Epithelial cell of proximal tubule (primary cell): ENCODE results near the gene INTS2. TPM values are rescaled to one million over a fixed set of nuclear protein-coding genes. Genes with fewer than 3 reads are reported as not detected.
"Not testable (repeated sequence)": the region's sequence is repeated elsewhere in the genome, so short reads cannot be mapped to it uniquely, and the experiment has no call there.

Source experiments
- DNase-seq: peaks from one replicate; pipeline ENCODE4 v3.0.0-alpha.2; 2011; ENCODE audit warnings: low read depth
- H3K4me3 ChIP-seq: 2 replicates; pipeline ENCODE4 v1.5.1; 2011; ENCODE audit warnings: low read depth, mild to moderate bottlenecking, low read length
- total RNA-seq: library from RNA; depleted of rRNA; stranded (reverse); fragments of >200 nt; gene quantifications from 2 replicates; pipeline ENCODE4 v1.2.3, GENCODE V29; 2015
- TF ChIP-seq, protein P1 (sequence below): conservative IDR thresholded peaks from 2 replicates; pipeline ENCODE4 v1.5.1; 2012; ENCODE audit warnings: low read depth, mild to moderate bottlenecking, low read length

The INTS2 gene
- total RNA-seq, 1 donor from 2014 or later = 10.0 TPM

DNA sequence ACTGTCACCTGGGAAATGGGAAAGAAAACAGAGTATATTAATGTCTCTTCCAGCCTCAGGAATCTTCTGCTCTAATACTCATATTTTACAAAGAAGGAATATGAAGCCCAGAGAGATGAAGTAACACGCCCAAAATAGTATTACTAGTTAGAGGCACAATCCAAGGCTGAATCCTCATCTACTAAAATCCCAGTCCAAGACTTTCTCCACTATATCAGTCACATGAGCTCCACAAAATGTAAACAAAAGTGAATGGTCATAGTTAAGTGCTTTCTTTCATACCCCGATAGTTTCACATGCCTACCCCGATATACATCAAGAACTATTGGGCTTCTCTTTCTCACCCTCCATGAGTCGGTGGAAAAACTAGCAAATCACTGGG lies 965 bp downstream of the INTS2 start:
- TF ChIP-seq, protein P1, sequence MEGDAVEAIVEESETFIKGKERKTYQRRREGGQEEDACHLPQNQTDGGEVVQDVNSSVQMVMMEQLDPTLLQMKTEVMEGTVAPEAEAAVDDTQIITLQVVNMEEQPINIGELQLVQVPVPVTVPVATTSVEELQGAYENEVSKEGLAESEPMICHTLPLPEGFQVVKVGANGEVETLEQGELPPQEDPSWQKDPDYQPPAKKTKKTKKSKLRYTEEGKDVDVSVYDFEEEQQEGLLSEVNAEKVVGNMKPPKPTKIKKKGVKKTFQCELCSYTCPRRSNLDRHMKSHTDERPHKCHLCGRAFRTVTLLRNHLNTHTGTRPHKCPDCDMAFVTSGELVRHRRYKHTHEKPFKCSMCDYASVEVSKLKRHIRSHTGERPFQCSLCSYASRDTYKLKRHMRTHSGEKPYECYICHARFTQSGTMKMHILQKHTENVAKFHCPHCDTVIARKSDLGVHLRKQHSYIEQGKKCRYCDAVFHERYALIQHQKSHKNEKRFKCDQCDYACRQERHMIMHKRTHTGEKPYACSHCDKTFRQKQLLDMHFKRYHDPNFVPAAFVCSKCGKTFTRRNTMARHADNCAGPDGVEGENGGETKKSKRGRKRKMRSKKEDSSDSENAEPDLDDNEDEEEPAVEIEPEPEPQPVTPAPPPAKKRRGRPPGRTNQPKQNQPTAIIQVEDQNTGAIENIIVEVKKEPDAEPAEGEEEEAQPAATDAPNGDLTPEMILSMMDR = no peak
- peak overlapping the region; percentile 70 for H3K4me3 ChIP-seq
- DNase-seq = no peak

DNA sequence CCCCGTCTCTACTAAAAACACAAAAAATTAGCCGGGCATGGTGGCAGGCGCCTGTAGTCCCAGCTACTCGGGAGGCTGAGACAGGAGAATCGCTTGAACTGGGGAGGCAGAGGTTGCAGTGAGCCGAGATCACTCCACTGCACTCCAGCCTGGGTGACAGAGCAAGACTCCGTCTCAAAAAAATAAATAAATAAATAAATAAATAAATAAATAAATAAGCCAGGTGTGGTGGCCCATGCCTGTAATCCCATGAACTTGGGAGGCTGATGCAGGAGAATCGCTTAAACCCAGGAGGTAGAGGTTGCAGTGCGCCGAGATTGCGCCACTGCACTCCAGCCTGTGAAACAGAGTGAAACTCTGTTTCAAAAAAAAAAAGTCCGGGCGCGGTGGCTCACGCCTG lies 12.6 kb downstream of the INTS2 start:
- not testable (repeated sequence) for H3K4me3 ChIP-seq

DNA sequence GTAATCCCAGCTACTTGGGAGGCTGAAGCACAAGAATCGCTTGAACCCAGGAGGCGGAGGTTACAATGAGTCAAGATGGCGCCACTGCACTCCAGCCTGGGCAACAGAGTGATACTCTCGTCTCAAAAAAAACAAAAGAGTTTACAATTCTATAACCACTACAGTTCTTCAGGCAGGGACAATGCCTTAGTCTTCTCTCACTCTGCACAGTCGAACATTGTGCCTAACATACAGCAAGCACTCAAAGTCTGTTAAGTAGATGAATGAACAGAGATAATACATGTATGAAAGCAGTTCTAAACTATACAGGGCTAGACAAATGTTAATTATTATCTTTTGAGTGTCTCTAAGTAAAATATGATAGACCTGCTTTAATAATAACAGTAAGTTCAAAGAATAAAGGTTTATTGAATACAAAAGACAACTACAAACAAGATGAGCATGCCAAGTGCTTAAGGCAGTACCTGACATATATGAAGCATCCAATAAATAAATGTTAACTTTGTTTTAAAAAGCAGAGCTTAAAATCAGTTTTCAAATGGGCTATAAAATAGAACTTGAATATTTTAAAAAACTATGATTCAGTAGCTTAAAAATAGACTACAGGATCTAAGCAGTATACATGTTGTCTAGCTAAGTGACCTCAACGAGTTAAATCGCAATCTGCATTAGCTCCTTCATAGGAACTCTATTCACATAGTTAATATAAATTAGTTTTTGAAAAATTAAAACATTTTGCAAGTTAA lies 19.3 kb downstream of the INTS2 start:
- TF ChIP-seq, protein P1 = no peak
- H3K4me3 ChIP-seq = no peak overlapping the region
- DNase-seq = no peak

More for the DNA sequence above, 12.6 kb downstream of the INTS2 start:
- DNase-seq = not testable (repeated sequence)

DNA sequence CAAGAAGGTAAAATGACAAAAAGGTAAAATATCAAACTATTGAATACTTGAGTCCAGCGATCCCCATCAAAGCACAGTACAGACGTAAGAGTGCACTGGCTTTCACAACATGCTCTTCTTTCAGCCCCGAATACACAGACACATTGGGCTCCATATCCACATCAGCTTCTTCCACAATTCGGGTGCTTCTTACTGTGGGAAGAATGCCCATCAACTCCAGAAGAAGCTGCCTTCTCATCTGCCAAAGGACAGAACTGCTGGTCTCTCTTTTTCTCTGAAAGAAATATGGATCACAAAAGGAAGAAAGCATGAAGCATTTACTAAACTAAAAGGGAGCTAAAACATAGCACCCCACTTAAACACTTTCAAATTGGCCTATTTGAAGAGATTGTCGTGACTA lies 20.4 kb downstream of the INTS2 start:
- DNase-seq = no peak
- H3K4me3 ChIP-seq = no peak overlapping the region
- TF ChIP-seq, protein P1 = no peak

DNA sequence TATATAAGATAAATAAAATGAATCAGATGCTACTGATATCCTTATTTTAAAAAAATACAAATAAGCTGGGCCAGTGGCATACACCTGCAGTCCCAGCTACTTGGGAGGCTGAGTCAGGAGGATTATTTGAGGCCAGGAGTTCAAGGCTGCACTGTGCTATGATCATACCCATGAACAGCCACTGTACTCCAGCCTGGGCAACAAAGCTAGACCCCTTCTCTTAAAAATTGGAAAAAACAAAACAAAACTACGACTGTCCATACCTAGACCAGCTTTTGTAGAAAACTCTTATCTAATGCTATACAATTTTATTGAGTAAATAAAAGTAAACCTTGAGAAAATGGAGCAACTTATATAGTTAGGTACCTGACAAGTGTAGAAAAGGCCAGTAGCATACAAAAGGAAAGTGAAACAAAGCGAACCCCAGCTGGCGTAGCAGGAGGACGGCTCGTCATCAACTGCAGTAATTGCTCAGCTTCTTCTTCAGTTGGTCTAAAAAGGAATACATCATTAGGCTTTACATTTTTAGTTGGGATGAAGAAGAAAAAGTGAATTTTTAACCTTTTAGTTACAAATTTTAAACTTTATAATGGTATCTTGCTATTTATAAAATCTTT lies 23.6 kb downstream of the INTS2 start:
- no peak overlapping the region for H3K4me3 ChIP-seq
- no peak for DNase-seq
- TF ChIP-seq, protein P1 = no peak

DNA sequence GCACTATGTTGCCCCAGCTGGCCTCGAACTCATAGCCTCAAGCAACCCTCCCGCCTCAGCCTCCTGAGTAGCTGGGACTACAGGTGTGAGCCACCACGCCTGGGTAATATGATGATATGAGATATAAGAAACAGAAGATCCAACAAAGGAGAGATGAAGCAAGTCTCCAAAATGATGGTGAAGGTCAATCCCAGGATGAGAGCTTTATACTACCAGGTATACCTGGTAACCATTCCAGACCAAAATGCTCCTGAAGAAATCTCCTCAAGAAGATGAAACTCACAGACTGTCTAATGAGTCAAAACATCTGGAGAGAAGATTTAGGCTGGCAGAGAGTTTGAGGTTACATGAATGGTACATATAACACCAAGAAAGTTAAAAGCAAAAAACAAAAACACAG lies 24.5 kb downstream of the INTS2 start:
- DNase-seq = no peak
- no peak overlapping the region for H3K4me3 ChIP-seq
- TF ChIP-seq, protein P1 = no peak

DNA sequence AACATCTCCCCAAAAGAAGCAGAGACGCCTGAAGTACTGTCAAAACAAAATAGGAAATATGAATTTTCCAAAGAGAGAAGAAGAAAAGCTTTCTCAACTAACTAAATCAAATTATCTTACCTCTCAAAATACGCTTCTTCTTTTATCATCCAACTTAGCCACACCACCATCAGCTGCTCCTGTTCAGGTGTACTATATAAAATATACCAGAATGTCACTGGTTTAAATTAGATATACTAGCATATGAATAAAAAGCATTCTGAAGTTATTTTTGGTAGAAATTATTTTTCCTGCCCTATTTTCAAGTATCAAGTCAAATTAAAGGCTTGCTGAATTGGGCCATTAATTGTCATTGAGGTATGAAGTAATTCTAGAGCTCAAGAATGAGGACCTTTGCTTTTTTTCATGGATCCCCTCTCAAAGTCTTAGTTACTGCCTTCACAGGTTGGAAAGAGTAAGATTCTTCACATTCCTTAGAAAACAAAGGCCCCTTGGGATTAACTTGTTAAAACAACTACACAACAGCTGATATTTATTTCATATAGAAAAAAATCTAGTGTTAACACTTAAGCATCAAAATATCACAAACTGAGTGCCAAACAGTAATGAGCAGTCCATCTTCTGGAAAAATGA lies 30.1 kb downstream of the INTS2 start:
- TF ChIP-seq, protein P1 = no peak
- DNase-seq = no peak
- H3K4me3 ChIP-seq = no peak overlapping the region
